HG02870 (cell line): ENCODE results near the gene GSTA1.
"Not testable (repeated sequence)": the region's sequence is repeated elsewhere in the genome, so short reads cannot be mapped to it uniquely, and the experiment has no call there.

Experiments
- ATAC-seq: cut with Tn5 transposase; IDR thresholded peaks from one replicate; pipeline ENCODE4 v1.9.1; 2021; ENCODE audit warnings: mild to moderate bottlenecking, moderate library complexity; ENCODE audit not compliant: unreplicated experiment

The GSTA1 gene

GRCh38 chr6:52809777-52810176 lies 6.2 kb upstream of the GSTA1 start:
- not testable (repeated sequence) for ATAC-seq

- ATAC-seq = no peak
Measured at GRCh38 chr6:52808660-52809059, 5.0 kb upstream of the GSTA1 start.

DNA sequence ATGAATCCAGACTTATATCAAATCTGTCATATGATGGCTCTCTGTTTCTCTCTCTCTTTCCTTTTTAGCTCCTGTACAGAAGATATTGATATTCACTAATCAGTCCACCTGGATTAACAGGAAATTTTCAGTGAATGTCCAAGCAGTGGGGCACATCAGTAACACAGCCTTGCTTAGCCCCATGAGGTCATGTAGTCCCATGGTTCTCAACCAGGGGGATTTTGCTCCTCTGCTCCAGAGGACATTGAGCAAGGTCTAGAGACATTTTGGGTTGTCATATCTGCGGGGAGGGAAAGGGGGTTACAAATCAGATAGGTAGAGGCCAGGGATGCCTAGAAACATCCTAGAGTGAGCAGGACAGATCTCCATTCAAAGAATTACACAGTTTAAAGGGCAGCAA lies 810 bp downstream of the GSTA1 start:
- no peak for ATAC-seq

DNA sequence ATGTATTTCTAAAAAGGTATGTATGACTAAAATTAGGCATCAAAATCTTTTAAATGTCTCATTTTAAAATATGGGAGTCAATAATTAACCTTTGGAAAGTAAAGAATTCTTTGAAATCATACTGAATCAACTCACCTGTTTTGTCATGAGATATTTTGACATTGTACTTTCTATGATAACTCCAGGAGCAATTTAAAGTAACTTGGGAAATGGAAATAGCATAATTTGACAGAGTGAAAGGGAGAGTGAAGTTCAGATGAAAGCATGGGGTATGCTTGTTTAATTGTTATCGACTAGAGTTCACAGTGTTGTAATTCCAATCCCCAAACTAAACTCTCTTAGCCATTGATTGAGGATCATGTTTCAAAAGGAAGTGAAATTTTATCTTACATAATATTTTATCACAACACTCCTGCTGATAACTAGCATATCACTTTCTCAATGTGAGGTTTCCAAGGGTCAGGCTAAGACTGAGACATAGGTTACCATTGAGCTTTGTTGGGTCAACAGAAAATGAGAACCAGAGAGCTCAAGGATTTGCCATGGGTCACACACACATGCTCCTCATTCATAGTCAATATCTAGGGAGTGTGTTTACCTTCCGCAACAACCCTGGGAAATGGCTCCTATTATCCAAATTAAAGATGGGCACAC lies 2.3 kb downstream of the GSTA1 start:
- ATAC-seq = no peak

DNA sequence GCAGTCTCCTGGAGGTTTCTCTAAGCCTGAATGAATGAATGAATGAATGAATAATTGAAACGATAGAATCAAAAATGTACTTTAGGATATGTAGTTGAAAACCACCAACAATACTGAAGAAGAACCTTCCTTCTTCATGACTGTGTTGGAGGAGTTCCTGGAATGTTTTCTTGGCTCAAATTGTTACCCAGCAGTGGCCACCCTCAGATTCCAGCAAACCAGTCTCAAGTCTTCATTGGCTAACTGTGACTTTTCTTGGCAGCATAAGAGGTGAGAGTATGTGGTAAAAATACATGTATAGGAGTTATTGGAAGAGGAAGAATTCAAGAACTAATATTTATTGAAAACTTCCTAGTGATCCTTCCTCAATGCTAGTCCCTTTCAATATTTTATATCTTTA lies 4.3 kb downstream of the GSTA1 start:
- ATAC-seq = not testable (repeated sequence)

- ATAC-seq = not testable (repeated sequence)
Measured at GRCh38 chr6:52794366-52794765, 9.2 kb downstream of the GSTA1 start.

DNA sequence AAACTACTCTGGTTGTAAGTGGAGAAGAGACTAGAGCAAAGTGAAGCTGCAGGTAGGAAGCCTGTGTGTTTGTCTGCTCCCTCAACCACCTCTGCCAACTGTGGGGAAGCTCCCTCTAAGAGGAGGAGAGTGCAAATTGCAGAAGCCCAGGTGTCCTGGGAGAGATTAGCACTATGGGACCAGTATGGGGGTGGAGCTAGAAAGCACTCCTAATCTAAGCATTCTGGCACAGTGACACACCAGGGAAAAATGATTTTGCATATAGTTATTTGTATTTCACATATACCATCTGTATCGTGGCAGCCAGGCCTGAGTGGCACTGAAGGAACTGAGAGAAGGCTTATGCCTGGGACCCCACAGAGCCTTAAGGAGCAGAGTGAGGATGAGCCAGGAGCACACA lies 12.8 kb downstream of the GSTA1 start:
- no peak for ATAC-seq

GRCh38 chr6:52789658-52790057 lies 14.0 kb downstream of the GSTA1 start:
- not testable (repeated sequence) for ATAC-seq

DNA sequence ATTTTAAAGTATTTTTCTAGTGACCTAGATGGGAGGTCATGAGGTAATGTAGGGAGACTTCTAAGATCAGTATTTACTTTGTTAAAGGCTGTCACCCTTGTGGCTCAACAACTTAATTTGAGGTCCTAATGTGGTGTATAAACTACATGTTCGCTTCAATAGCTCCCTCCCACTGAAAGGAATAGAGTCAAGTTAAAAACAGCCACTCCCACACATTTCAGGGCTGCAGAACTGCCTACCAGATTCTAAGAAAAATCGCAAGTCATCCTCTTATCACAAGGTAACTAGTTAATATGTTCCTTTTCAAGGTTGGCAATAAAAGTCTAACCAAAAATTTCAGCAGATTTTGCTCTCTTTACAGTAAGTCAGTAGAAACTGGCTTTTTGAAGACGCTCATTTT lies 15.1 kb downstream of the GSTA1 start:
- ATAC-seq = no peak

DNA sequence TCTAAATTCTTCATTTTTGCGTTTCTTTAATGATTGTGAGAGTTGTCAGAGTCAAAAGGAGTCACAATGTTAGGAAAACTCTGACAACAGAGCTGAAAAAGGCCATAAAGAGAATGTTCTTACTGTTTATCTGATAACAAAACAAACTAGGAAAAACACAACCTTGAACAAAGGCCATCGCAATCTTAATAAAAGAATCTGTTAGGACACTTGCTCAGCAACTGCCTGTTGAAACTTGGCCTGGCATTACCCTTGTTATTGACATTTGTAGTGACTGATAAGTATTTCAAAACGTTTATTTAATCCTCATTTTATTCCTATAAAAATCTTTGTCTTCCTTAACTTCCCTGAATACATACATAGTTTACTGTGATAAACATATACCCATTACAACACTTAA lies 15.7 kb downstream of the GSTA1 start:
- ATAC-seq = no peak

DNA sequence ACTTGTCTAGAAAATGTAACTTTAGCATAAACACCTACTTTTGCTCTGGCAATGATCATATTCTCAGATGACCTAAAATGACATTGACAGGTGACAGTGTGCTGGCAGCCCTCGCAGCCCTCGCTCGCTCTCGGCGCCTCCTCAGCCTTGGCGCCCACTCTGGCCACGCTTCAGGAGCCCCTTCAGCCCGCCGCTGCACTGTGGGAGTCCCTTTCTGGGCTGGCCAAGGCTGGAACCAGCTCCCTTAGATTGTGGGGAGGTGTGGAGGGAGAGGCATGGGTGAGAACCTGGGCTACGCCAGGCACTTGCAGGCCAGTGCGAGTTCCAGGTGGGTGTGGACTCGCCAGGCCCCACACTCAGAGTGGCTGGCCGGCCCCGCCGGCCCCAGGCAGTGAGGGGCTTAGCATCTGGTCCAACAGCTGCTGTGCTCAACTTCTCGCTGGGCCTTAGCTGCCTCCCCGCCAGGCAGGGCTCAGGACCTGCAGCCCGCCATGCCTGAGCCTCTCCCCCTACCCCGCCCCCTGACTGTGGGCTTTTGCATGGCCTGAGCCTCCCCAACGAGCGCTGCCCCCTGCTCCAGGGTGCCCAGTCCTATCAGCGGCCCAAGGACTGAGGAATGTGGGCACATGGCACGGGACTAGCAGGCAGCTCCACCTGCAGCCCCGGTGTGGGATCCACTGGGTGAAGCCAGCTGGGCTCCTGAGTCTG lies 17.2 kb downstream of the GSTA1 start:
- no peak for ATAC-seq

GRCh38 chr6:52782696-52783274 lies 20.8 kb downstream of the GSTA1 start:
- ATAC-seq = not testable (repeated sequence)

DNA sequence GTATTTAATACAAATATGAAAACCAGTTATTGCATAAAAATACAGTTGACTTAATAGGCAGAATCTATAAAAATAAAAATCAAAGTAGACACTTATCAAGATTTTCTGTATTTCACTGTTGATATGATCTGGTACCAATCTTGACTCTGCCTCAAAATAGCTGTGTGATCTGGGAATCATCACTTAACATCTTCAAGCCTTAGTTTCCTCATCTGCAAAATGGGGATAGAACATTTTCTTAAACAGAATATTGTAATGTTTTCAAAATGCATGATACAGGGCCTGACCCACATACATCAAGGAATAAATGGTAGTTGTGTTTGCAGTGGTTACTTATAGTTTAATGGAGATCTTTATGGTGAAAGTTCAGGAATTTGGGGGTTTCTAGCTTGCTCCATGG lies 21.4 kb downstream of the GSTA1 start:
- ATAC-seq = not testable (repeated sequence)

- ATAC-seq = no peak
Measured at GRCh38 chr6:52779237-52779636, 24.4 kb downstream of the GSTA1 start.

GRCh38 chr6:52776711-52777351 lies 26.8 kb downstream of the GSTA1 start:
- ATAC-seq = not testable (repeated sequence)

GRCh38 chr6:52769399-52769798 lies 34.2 kb downstream of the GSTA1 start:
- not testable (repeated sequence) for ATAC-seq

DNA sequence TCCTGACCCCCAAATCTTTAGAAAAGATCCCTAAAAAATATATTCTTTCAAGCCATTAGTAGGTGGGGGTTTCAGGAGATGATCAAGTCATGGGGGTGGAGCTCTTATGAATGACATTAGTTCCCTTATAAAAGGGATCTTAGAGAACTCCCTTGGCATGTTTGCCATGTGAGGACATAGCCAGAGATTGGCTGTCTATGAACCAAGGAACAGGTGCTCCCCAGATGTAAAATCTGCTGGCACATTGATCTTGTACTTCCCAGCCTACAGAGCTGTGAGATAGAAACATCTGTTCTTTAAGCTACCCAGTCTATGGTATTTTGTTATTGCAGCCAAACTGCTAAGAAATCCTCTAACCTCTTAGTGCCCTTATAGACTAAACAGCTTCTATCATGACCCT lies 36.0 kb downstream of the GSTA1 start:
- not testable (repeated sequence) for ATAC-seq

DNA sequence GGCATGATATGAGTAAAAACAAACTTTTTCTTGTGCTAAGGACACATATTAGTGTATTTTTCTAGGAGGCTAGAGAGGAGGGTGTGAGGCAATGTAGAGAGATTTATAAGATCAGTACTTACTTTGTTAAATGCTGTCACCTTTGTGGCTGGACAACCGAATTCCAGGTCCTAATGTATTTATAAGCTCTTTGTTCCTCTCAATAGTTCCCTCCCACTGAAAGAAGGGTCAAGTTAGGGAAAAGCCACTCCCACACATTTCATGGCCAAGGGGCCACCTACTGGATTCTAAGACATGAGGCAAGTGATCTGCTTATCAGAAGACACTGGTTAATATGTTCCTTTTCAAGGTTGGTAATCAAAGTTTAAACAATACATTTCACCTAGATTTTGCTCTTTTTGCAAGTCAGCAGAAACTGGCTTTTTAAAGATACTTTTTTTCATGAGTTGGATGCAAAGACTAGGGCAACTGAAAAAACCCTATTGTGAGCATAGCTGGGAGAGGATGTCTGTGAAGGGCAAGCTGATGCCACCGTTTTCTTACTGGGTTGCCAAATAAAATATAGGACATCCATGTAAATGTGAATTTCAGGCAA lies 40.2 kb downstream of the GSTA1 start, which contains the start of gene GSTA2:
Gene GSTA2, minus strand, starts transcription at position 154 of the 595 bp plus-strand sequence. CDS start 5,528 bp downstream, outside the sequence.
- ATAC-seq = not testable (repeated sequence)

DNA sequence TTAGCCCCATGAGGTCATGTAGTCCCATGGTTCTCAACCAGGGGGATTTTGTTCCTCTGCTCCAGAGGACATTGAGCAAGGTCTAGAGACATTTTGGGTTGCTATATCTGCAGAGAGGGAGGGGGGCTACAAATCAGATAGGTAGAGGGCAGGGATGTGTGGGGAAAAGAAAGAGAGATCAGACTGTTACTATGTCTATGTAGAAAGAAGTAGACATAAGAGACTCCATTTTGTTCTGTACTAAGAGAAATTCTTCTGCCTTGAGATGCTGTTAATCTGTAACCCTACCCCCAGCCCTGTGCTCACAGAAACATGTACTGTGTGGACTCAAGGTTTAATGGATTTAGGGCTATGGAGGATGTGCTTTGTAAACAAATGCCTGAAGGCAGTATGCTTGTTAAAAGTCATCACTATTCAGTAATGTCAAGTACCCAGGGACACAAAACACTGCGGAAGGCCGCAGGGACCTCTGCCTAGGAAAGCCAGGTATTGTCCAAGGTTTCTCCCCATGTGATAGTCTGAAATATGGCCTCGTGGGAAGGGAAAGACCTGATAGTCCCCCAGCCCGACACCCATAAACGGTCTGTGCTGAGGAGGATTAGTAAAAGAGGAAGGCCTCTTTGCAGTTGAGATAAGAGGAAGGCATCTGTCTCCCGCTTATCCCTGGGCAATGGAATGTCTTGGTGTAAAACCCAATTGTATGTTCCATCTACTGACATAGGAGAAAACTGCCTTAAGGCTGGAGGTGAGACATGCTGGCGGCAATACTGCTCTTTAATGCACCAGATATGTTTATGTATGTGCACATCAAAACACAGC lies 41.7 kb downstream of the GSTA1 start:
- ATAC-seq = not testable (repeated sequence)

DNA sequence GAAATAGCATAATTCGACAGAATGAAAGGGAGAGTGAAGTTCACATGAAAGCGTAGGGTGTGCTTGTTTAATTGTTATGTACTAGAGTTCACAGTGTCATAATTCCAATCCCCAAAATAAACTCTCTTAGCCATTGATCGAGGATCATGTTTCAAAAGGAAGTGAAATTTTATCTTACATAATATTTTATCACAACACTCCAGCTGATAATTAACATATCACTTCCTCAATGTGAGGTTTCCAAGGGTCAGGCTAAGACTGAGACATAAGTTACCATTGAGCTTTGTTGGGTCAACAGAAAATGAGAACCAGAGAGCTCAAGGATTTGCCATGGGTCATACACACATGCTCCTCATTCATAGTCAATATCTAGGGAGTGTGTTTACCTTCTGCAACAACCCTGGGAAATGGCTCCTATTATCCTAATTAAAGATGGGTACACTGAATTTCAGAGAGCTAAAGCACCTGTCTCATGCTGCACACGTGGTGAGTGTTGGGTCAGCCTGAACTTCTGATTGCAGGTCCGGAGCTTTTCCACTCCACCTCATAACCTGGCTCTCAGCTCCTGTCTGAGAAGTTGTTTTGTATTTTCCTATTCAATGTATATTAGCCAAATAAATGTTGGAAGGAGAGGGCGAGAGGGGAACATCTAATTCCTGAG lies 43.4 kb downstream of the GSTA1 start:
- no peak for ATAC-seq
